Endodermal cell (in vitro differentiated cells): ENCODE results near the gene MACROD1. TPM values are rescaled to one million over a fixed set of nuclear protein-coding genes. Genes with fewer than 3 reads are reported as not detected.

Experiments
- DNase-seq: peaks from one replicate; pipeline ENCODE4 v3.0.0-alpha.2; 2017
- H3K27ac ChIP-seq: 2 replicates; pipeline ENCODE4 v1.5.1; 2013; ENCODE audit warnings: mild to moderate bottlenecking, low read depth, low read length, moderate library complexity
- H3K27me3 ChIP-seq: 2 replicates; pipeline ENCODE4 v1.6.1; 2013; ENCODE audit warnings: mild to moderate bottlenecking, low read length, moderate library complexity; ENCODE audit not compliant: insufficient read depth, control insufficient read depth, poor library complexity, severe bottlenecking
- H3K36me3 ChIP-seq: 2 replicates; pipeline ENCODE4 v1.7.0; 2013; ENCODE audit warnings: mild to moderate bottlenecking, low read length, moderate library complexity; ENCODE audit not compliant: control insufficient read depth, insufficient read depth
- H3K4me1 ChIP-seq: one replicate; pipeline ENCODE4 v1.7.0; 2013; ENCODE audit warnings: low read length; ENCODE audit not compliant: control insufficient read depth, insufficient read depth
- H3K4me3 ChIP-seq: 2 replicates; pipeline ENCODE4 v1.5.1; 2013; ENCODE audit warnings: mild to moderate bottlenecking, low read length, moderate library complexity
- H3K9ac ChIP-seq: 2 replicates; pipeline ENCODE4 v1.6.1; 2013; ENCODE audit warnings: mild to moderate bottlenecking, low read length, moderate library complexity; ENCODE audit not compliant: poor library complexity, severe bottlenecking; ENCODE audit errors: extremely low read depth
- H3K9me3 ChIP-seq: 2 replicates; pipeline ENCODE4 v1.6.1; 2013; ENCODE audit warnings: mild to moderate bottlenecking, low read length, moderate library complexity; ENCODE audit not compliant: control insufficient read depth
- H3K27ac Mint-ChIP-seq: 2 replicates; pipeline ENCODE4 v1.8.0; 2020; ENCODE audit warnings: mixed read lengths
- H3K27me3 Mint-ChIP-seq: 2 replicates; pipeline ENCODE4 v1.8.0; 2021; ENCODE audit warnings: mild to moderate bottlenecking, mixed read lengths; ENCODE audit not compliant: insufficient read depth
- H3K36me3 Mint-ChIP-seq: 2 replicates; pipeline ENCODE4 v1.8.0; 2020; ENCODE audit warnings: low read depth, mixed read lengths
- H3K4me1 Mint-ChIP-seq: 2 replicates; pipeline ENCODE4 v1.8.0; 2020; ENCODE audit warnings: mixed read lengths
- H3K4me3 Mint-ChIP-seq: 2 replicates; pipeline ENCODE4 v1.8.0; 2020; ENCODE audit warnings: mild to moderate bottlenecking, moderate library complexity, mixed read lengths
- H3K9me3 Mint-ChIP-seq: 2 replicates; pipeline ENCODE4 v1.8.0; 2020; ENCODE audit warnings: mild to moderate bottlenecking, mixed read lengths
- WGBS, 2 experiments: methylation state at CpG; one replicate each; pipeline versions ENCODE4 v1.1.5 to v1.1.7; 2013; ENCODE audit warnings: missing lambda C conversion rate in 2 of 2, mixed read lengths in 1 of 2; ENCODE audit not compliant: insufficient coverage in 1 of 2, insufficient read length in 1 of 2; 5-methylcytosine and 5-hydroxymethylcytosine counted together
- total RNA-seq, 2 donors: library from RNA; stranded (reverse); fragmentation: NEBNext Ultra II Directional in 1 of 2; extraction: Animal tissue kit (Norgen Biotek cat#: 25700) in 1 of 2; gene quantifications; 2 replicates in 1 of 2; 3 replicates in 1 of 2; pipeline ENCODE4 v1.2.1, GENCODE V29; 2021
- TF ChIP-seq, protein P1 (sequence below): fragments of 200-600 bp; sonication (generic); conservative IDR thresholded peaks from 2 replicates; pipeline ENCODE4 v1.5.0; 2021; ENCODE audit warnings: antibody characterized with exemption, mild to moderate bottlenecking

MACROD1 gene
- total RNA-seq, 2 donors from 2014 or later: 23.0 to 41.9 TPM

DNA sequence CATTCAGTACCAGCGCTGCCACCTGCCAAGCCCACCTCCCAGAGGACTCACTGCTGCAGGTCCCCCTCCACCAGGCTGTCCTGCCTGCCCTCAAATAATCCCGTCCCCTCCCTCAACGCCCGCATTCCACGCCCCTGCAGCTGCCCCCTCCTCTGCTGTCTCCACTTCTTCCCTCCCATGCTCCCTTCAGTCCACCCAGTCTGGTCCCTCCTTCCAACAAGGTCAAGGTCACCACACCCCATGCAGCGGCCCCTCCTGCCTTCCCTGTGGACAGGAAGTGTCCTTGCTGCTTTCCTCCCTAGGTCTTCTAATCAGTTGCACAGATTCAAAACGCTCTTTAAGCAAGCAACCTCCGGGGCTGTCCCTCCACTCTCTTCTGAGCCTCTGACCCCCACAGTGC is 12.1 kb downstream of the MACROD1 start:
- no peaks in the 10 kb centered on the region for H3K4me1 ChIP-seq
- H3K9me3 ChIP-seq: no peaks in the 10 kb centered on the region
- WGBS, 2 experiments: 37 to 51% methylated on average over 7 to 8 of the region's 8 CpGs
- no peak overlapping the region for H3K27ac ChIP-seq
- H3K4me3 ChIP-seq: no peak overlapping the region
- H3K36me3 Mint-ChIP-seq: peaks cover 2% of the 10 kb centered on the region
- no peak overlapping the region for H3K4me3 Mint-ChIP-seq
- peaks cover 7% of the 10 kb centered on the region for H3K4me1 Mint-ChIP-seq
- H3K27me3 Mint-ChIP-seq: peaks cover 4% of the 10 kb centered on the region
- DNase-seq: peak; percentile 61
- no peaks in the 10 kb centered on the region for H3K36me3 ChIP-seq
- TF ChIP-seq, protein P1, sequence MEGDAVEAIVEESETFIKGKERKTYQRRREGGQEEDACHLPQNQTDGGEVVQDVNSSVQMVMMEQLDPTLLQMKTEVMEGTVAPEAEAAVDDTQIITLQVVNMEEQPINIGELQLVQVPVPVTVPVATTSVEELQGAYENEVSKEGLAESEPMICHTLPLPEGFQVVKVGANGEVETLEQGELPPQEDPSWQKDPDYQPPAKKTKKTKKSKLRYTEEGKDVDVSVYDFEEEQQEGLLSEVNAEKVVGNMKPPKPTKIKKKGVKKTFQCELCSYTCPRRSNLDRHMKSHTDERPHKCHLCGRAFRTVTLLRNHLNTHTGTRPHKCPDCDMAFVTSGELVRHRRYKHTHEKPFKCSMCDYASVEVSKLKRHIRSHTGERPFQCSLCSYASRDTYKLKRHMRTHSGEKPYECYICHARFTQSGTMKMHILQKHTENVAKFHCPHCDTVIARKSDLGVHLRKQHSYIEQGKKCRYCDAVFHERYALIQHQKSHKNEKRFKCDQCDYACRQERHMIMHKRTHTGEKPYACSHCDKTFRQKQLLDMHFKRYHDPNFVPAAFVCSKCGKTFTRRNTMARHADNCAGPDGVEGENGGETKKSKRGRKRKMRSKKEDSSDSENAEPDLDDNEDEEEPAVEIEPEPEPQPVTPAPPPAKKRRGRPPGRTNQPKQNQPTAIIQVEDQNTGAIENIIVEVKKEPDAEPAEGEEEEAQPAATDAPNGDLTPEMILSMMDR: no peak
- H3K9ac ChIP-seq: no peak overlapping the region
- no peaks in the 10 kb centered on the region for H3K9me3 Mint-ChIP-seq
- H3K27me3 ChIP-seq: no peaks in the 10 kb centered on the region
- no peak overlapping the region for H3K27ac Mint-ChIP-seq

DNA sequence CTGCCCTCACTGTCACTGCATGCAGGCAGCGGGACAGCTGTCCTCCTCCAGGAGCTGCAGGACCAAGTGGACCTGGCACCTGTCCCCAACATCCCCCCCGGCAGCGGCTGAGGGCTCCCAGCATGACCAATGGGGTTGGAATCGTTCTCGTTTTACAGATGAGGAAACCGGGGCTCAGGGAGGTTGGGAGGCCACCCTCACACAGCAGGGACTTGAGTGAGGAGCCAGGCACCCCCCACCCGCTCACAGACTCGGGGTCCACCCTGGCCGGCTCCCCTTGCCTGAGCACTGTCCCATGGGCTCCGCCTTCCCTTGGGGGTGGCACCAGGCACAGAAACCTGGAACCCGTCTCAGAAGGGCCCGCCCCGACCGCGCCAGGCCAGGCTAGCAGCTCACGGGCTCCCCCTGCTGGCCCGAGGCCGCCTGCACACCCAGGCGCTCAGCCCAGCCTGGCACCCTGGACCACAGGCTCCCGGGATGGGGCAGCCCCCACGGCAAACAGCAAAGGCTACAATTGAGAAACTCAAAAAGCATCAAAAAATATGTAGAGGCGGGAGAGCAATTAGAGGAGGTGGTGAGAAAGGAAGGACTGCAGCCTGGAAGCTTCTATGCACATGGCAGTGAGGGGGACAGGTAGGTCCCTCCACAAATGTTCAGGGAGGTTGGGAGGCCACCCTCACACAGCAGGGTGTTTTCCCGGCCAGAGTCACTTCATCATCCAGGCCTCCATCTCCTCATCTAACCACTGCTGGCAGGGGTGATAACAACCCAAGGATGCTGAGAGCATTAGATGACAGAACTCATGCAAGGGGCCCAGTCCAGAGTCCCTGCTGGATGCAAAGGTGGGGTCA is 12.8 kb downstream of the MACROD1 start:
- H3K9ac ChIP-seq: no peak overlapping the region
- Mint-ChIP-seq H3K27me3 (peaks cover 4% of the 10 kb centered on the region), H3K27ac (no peak overlapping the region), H3K4me1 (peaks cover 10% of the 10 kb centered on the region), H3K9me3 (no peaks in the 10 kb centered on the region), H3K36me3 (peaks cover 2% of the 10 kb centered on the region), H3K4me3 (no peak overlapping the region)
- H3K36me3 ChIP-seq: no peaks in the 10 kb centered on the region
- 5 to 32% methylated on average over 7 to 23 of the region's 23 CpGs for WGBS, 2 experiments
- H3K27me3 ChIP-seq: no peaks in the 10 kb centered on the region
- no peak overlapping the region for H3K4me3 ChIP-seq
- TF ChIP-seq, protein P1: peak; percentile 100
- DNase-seq: peak; percentile 90
- H3K9me3 ChIP-seq: no peaks in the 10 kb centered on the region
- no peak overlapping the region for H3K27ac ChIP-seq
- no peaks in the 10 kb centered on the region for H3K4me1 ChIP-seq

DNA sequence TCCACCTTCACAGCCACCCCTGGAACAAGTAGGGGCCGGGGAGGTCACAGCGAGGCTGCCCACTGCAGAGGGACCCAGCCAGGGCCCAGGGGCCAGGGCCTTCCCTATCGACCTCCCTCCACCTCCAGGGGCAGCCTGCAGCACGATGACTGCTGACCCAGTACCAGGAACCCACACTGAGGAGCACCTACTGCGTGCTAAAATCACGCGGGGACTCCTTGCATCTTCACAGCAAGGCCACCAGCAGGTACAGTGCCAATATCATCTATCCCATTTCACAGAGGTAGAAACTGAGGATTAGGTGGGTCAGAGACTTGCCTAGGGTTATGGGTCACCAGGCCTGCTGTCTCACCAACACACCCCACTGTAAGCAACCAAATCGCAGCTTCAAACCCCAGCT is 14.6 kb downstream of the MACROD1 start:
- no peaks in the 10 kb centered on the region for H3K27me3 ChIP-seq
- DNase-seq: no peak
- H3K27ac ChIP-seq: no peak overlapping the region
- no peaks in the 10 kb centered on the region for H3K4me1 ChIP-seq
- H3K36me3 ChIP-seq: no peaks in the 10 kb centered on the region
- no peak overlapping the region for H3K27ac Mint-ChIP-seq
- peaks cover 4% of the 10 kb centered on the region for H3K27me3 Mint-ChIP-seq
- no peaks in the 10 kb centered on the region for H3K9me3 Mint-ChIP-seq
- no peak overlapping the region for H3K9ac ChIP-seq
- no peaks in the 10 kb centered on the region for H3K9me3 ChIP-seq
- TF ChIP-seq, protein P1: no peak
- peaks cover 10% of the 10 kb centered on the region for H3K4me1 Mint-ChIP-seq
- peaks cover 2% of the 10 kb centered on the region for H3K36me3 Mint-ChIP-seq
- H3K4me3 ChIP-seq: no peak overlapping the region
- WGBS, 2 experiments: 80 to 94% methylated on average over 1 to 8 of the region's 8 CpGs
- no peak overlapping the region for H3K4me3 Mint-ChIP-seq
